Stomach (tissue), 9 donors: ENCODE measurements around the gene NFKBIA. TPM values are rescaled to one million over a fixed set of nuclear protein-coding genes. Genes with fewer than 3 reads are reported as not detected.
"Not testable (repeated sequence)": the region's sequence is repeated elsewhere in the genome, so short reads cannot be mapped to it uniquely, and the experiment has no call there.

Experiments used
- DNase-seq, 2 donors: peaks; one replicate each; pipeline versions ENCODE4 v3.0.0 to v3.0.0-alpha.2; 2013 to 2019
- H3K27ac ChIP-seq, 5 donors: fragments of 200-600 bp in 4 of 5; sonication (generic) in 4 of 5; one replicate each; pipeline ENCODE4 v1.5.1; 2013 to 2019; ENCODE audit warnings: mild to moderate bottlenecking in 1 of 5, moderate library complexity in 1 of 5
- H3K27me3 ChIP-seq, 3 donors: fragments of 200-600 bp; sonication (generic); one replicate each; pipeline ENCODE4 v1.5.1; 2017 to 2019; ENCODE audit warnings: mixed run types in 1 of 3
- H3K36me3 ChIP-seq, 4 donors: fragments of 200-600 bp; sonication (generic); 1 replicate in 3 of 4; 2 replicates in 1 of 4; pipeline ENCODE4 v1.5.1; 2016 to 2019
- H3K4me1 ChIP-seq, 4 donors: fragments of 200-600 bp; sonication (generic); one replicate each; pipeline ENCODE4 v1.5.1; 2016 to 2019
- H3K4me3 ChIP-seq, 4 donors: fragments of 200-600 bp; sonication (generic) in 3 of 4; one replicate each; pipeline ENCODE4 v1.5.1; 2016 to 2019; ENCODE audit warnings: mild to moderate bottlenecking in 1 of 4
- H3K9me3 ChIP-seq, 4 donors: fragments of 200-600 bp; sonication (generic); one replicate each; pipeline ENCODE4 v1.5.1; 2016 to 2019
- EP300 ChIP-seq: sonication (generic); formaldehyde crosslinking; IDR thresholded peaks from one replicate; pipeline ENCODE4 v1.6.1; 2017; ENCODE audit warnings: antibody characterized with exemption
- POLR2A ChIP-seq, 4 donors: fragments of 450-650 bp; IDR thresholded peaks; one replicate each; pipeline ENCODE4 v1.6.1; 2016; ENCODE audit warnings: antibody characterized with exemption in 4 of 4, control low read depth in 2 of 4, mild to moderate bottlenecking in 1 of 4, moderate library complexity in 1 of 4
- POLR2AphosphoS5 ChIP-seq, 3 donors: sonication (generic); formaldehyde crosslinking; IDR thresholded peaks; one replicate each; pipeline ENCODE4 v1.6.1; 2016; ENCODE audit warnings: antibody characterized with exemption in 3 of 3
- WGBS, 5 donors: extraction: QIAGEN DNeasy Blood & Tissue Kit in 3 of 5; methylation state at CpG; one replicate each; pipeline versions ENCODE4 v1.1.5 to v1.1.7; 2013 to 2018; 5-methylcytosine and 5-hydroxymethylcytosine counted together
- intact Hi-C: fragments of 100-400 bp; cut with DNase I; formaldehyde crosslinking; loops from one replicate; pipeline ENCODE4 v1.15.1; 2023; ENCODE audit warnings: low total_unique reads
- polyA plus RNA-seq, 3 donors: library from polyadenylated mRNA; stranded (reverse); fragments of 200-250 nt; gene quantifications; one replicate each; pipeline ENCODE4 v1.2.3, GENCODE V29; 2013
- total RNA-seq, 5 donors: library from RNA; depleted of rRNA; stranded (reverse); fragments of >200 nt; gene quantifications; one replicate each; pipeline versions ENCODE4 v1.1.0 to v1.2.3, GENCODE V29; 2014 to 2016
- TF ChIP-seq, protein P1 (sequence below), 7 experiments: fragments of 450-650 bp in 4 of 7; fragments of 200-600 bp in 3 of 7; sonication (generic) in 3 of 7; IDR thresholded peaks; one replicate each; pipeline ENCODE4 v1.5.1; 2016 to 2019; ENCODE audit warnings: antibody characterized with exemption in 7 of 7, control low read depth in 2 of 7, mild to moderate bottlenecking in 1 of 7
- donor health status: healthy with polysubstance abuse.
- donor health status: Bipolar disorder and iron deficiency.
- donor health status: healthy.

Gene NFKBIA
- total and polyA plus RNA-seq, 8 donors = 107 to 605 (median 172) TPM

GRCh38 chr14:35365130-35366055, 39.2 kb downstream of the NFKBIA start:
- WGBS, 5 donors = 49 to 57% (median 55%) methylated on average over 11 to 13 of the region's 13 CpGs
- intact Hi-C loops = no loop called here
- Histone ChIP-seq H3K27me3 (no peaks in the 10 kb centered on the region), H3K4me1 (peaks cover 12 to 49% (median 26%) of the 10 kb centered on the region in 4 donors), H3K36me3 (no peaks in the 10 kb centered on the region), H3K4me3 (no peak overlapping the region), H3K9me3 (peaks cover 0 to under 1% (median 0%) of the 10 kb centered on the region in 4 donors), H3K27ac (peak overlapping the region; percentile 53 to 83 (median 75))
- TF ChIP-seq, protein P1, sequence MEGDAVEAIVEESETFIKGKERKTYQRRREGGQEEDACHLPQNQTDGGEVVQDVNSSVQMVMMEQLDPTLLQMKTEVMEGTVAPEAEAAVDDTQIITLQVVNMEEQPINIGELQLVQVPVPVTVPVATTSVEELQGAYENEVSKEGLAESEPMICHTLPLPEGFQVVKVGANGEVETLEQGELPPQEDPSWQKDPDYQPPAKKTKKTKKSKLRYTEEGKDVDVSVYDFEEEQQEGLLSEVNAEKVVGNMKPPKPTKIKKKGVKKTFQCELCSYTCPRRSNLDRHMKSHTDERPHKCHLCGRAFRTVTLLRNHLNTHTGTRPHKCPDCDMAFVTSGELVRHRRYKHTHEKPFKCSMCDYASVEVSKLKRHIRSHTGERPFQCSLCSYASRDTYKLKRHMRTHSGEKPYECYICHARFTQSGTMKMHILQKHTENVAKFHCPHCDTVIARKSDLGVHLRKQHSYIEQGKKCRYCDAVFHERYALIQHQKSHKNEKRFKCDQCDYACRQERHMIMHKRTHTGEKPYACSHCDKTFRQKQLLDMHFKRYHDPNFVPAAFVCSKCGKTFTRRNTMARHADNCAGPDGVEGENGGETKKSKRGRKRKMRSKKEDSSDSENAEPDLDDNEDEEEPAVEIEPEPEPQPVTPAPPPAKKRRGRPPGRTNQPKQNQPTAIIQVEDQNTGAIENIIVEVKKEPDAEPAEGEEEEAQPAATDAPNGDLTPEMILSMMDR (IDR thresholded peaks at IDR 0.05) = no peak
- TF ChIP-seq POLR2AphosphoS5 (IDR thresholded peaks at IDR 0.05) = peak in 2 of 3 donors; percentile 20 to 80
- no peak for TF ChIP-seq EP300
- no peak for TF ChIP-seq POLR2A (IDR thresholded peaks at IDR 0.05)
- peak; percentile 65 to 83 for DNase-seq

GRCh38 chr14:35362911-35363374, 41.6 kb downstream of the NFKBIA start:
- Histone ChIP-seq H3K36me3 (no peaks in the 10 kb centered on the region), H3K27ac (peak overlapping the region in 3 of 5 donors; percentile 4 to 45 (median 31)), H3K4me1 (peaks cover 8 to 34% (median 23%) of the 10 kb centered on the region in 4 donors), H3K4me3 (no peak overlapping the region), H3K9me3 (no peaks in the 10 kb centered on the region), H3K27me3 (no peaks in the 10 kb centered on the region)
- WGBS, 5 donors = 70 to 83% (median 80%) methylated on average over 25 of the region's 25 CpGs
- DNase-seq = no peak
- TF ChIP-seq, protein P1 (IDR thresholded peaks at IDR 0.05) = no peak
- peak in 1 of 3 donors; percentile 22 for TF ChIP-seq POLR2AphosphoS5 (IDR thresholded peaks at IDR 0.05)
- intact Hi-C loops = no loop called here

DNA sequence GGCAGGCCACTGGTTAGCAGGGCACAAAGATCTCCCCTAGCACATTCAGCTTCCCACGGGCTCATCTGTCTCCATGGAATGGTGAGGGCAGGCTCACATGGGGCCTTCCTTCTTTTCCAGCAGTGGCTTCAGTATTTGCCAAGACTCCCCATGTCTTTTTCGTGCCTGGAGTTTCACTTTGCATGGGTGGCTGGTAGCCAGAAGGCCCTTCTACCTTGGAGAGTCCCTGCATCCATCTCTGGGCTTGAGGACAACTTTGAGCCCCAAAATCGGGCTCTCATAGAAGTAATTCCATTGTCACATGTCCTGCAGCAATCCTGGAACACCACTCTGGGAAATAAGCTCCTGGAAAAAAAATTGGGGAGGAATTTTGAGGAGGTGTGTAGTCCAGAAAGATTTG, 42.1 kb downstream of the NFKBIA start:
- no peaks in the 10 kb centered on the region for H3K27me3 ChIP-seq
- H3K36me3 ChIP-seq = no peaks in the 10 kb centered on the region
- peaks cover 8 to 30% (median 21%) of the 10 kb centered on the region in 4 donors for H3K4me1 ChIP-seq
- TF ChIP-seq EP300 (no peak), POLR2AphosphoS5 (IDR thresholded peaks at IDR 0.05) (no peak), POLR2A (IDR thresholded peaks at IDR 0.05) (no peak)
- TF ChIP-seq, protein P1 (IDR thresholded peaks at IDR 0.05) = no peak
- no peaks in the 10 kb centered on the region for H3K9me3 ChIP-seq
- WGBS, 5 donors = 38 to 62% (median 53%) methylated on average over 3 of the region's 3 CpGs
- no peak overlapping the region for H3K4me3 ChIP-seq
- H3K27ac ChIP-seq = peak overlapping the region in 2 of 5 donors; percentile 24 to 29
- no peak for DNase-seq
- intact Hi-C loops = no loop called here

DNA sequence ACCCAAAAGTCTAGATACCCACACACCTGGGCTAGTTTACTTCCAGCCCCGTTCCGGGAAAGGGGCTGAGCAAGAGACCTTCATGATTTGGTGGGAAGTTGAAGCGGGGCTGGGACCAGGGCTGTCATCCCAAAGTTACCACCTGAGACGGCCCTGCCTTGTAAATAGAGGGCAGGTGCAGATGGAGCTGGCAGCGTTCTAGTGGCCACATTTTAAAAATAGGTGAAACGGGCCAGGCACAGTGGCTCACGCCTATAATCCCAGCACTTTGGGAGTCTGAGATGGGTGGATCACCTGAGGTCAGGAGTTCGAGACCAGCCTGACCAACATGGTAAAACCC, 43.4 kb downstream of the NFKBIA start:
- no peak overlapping the region for H3K4me3 ChIP-seq
- intact Hi-C loops = no loop called here
- no peak overlapping the region for H3K27ac ChIP-seq
- no peaks in the 10 kb centered on the region for H3K36me3 ChIP-seq
- no peaks in the 10 kb centered on the region for H3K9me3 ChIP-seq
- H3K4me1 ChIP-seq = peaks cover 8 to 21% (median 14%) of the 10 kb centered on the region in 4 donors
- DNase-seq = no peak
- H3K27me3 ChIP-seq = no peaks in the 10 kb centered on the region
- WGBS, 5 donors = 86 to 91% (median 86%) methylated on average over 8 of the region's 8 CpGs
- TF ChIP-seq EP300 (no peak), POLR2AphosphoS5 (IDR thresholded peaks at IDR 0.05) (no peak), POLR2A (IDR thresholded peaks at IDR 0.05) (no peak)
- TF ChIP-seq, protein P1 (IDR thresholded peaks at IDR 0.05) = no peak

DNA sequence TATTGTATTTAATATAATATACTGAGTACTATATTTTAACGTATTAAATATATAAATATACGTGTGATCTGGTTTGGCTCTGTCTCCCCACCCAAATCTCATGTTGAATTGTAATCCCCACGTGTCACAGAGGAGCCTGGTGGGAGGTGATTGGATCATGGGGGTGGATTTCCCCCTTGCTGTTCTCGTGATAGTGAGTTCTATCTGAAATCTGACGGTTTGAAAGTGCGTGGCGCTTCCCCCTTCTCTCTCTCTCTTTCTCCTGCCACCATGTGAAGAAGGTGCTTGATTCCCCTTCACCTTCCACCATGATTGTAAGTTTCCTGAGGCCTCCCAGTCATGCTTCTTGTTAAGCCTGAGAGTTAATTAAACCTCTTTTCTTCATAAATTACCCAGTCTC, 44.9 kb downstream of the NFKBIA start:
- 80 to 90% (median 82%) methylated on average over 7 of the region's 7 CpGs for WGBS, 5 donors
- H3K27me3 ChIP-seq, DNase-seq, H3K36me3 ChIP-seq, intact Hi-C loops, H3K4me3 ChIP-seq, H3K27ac ChIP-seq, H3K9me3 ChIP-seq: not testable (repeated sequence)
- peaks cover 0 to 15% (median 4%) of the 10 kb centered on the region in 4 donors for H3K4me1 ChIP-seq
